ENCODE data around the gene POU2F2.
"Not testable (repeated sequence)": the region's sequence is repeated elsewhere in the genome, so short reads cannot be mapped to it uniquely, and the experiment has no call there.

The POU2F2 gene

GRCh38 chr19:42113641-42114348 is 18.5 kb downstream of the POU2F2 start:
- no peaks in the 10 kb centered on the region for H3K36me3 ChIP-seq (ENCODE audit: insufficient read depth, low read length)
- no peak overlapping the region for H3K4me3 ChIP-seq (ENCODE audit: low read depth, low read length)
- H2AFZ ChIP-seq (ENCODE audit: low read length, unreplicated experiment) = no peak overlapping the region
- H3K79me2 ChIP-seq (ENCODE audit: control insufficient read depth, insufficient read depth, low read length, unreplicated experiment) = no peaks in the 10 kb centered on the region
- no peaks in the 10 kb centered on the region for H3K27me3 ChIP-seq (ENCODE audit: insufficient read depth, low read length)
- peaks cover 37% of the 10 kb centered on the region for H3K4me1 ChIP-seq (ENCODE audit: control insufficient read depth, insufficient read depth, low read length, unreplicated experiment)
- H3K27ac ChIP-seq (ENCODE audit: low read depth, low read length) = peak overlapping the region; percentile 97

DNA sequence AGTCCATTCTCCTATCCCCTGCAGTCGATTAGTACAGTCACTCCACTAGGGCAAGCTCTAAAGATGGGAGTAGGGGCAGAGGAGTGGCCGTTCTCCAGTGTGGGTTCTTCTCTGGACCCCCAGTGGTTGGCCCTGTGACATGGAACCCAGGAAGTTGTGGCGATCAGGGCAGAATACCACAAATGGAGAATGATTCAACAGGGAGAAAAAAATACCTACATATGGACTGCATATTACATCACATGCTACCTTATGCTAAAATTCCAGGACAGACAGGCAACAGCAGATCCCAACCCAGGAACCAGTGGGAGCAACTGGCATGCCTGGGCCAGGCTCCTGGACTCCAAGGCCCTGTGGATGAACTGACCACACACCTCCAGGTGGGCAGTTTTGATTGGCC is 20.4 kb downstream of the POU2F2 start:
- Histone ChIP-seq H3K27me3 (ENCODE audit: insufficient read depth, low read length) (no peaks in the 10 kb centered on the region), H3K79me2 (ENCODE audit: control insufficient read depth, insufficient read depth, low read length, unreplicated experiment) (no peaks in the 10 kb centered on the region), H3K4me3 (ENCODE audit: low read depth, low read length) (no peak overlapping the region), H3K27ac (ENCODE audit: low read depth, low read length) (peak overlapping the region; percentile 97), H3K36me3 (ENCODE audit: insufficient read depth, low read length) (no peaks in the 10 kb centered on the region), H3K4me1 (ENCODE audit: control insufficient read depth, insufficient read depth, low read length, unreplicated experiment) (peaks cover 35% of the 10 kb centered on the region), H2AFZ (ENCODE audit: low read length, unreplicated experiment) (no peak overlapping the region)

DNA sequence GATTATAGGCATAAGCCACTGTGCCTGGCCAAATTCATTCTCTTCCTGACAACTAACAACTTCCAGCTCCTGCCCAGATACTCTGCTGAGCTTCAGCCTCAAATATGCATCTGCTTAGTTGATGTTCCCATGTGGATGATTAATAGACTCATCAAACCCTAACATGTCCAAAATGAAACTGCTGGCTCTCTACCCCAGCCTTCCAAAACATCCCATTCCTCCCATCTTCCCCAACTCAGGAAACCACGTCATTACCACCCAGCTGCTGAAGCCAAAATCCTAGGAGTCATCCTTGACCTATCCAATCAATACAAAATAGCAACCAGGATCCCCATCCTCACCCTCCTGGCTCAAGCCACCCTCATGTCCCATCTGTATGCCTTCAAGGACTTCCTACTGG is 20.9 kb downstream of the POU2F2 start:
- no peaks in the 10 kb centered on the region for H3K36me3 ChIP-seq (ENCODE audit: insufficient read depth, low read length)
- peak overlapping the region; percentile 97 for H3K27ac ChIP-seq (ENCODE audit: low read depth, low read length)
- peaks cover 35% of the 10 kb centered on the region for H3K4me1 ChIP-seq (ENCODE audit: control insufficient read depth, insufficient read depth, low read length, unreplicated experiment)
- no peaks in the 10 kb centered on the region for H3K79me2 ChIP-seq (ENCODE audit: control insufficient read depth, insufficient read depth, low read length, unreplicated experiment)
- H2AFZ ChIP-seq (ENCODE audit: low read length, unreplicated experiment) = no peak overlapping the region
- H3K27me3 ChIP-seq (ENCODE audit: insufficient read depth, low read length) = no peaks in the 10 kb centered on the region
- no peak overlapping the region for H3K4me3 ChIP-seq (ENCODE audit: low read depth, low read length)

GRCh38 chr19:42110658-42111057 is 21.6 kb downstream of the POU2F2 start:
- H3K27me3 ChIP-seq (ENCODE audit: insufficient read depth, low read length) = no peaks in the 10 kb centered on the region
- no peaks in the 10 kb centered on the region for H3K79me2 ChIP-seq (ENCODE audit: control insufficient read depth, insufficient read depth, low read length, unreplicated experiment)
- H3K36me3 ChIP-seq (ENCODE audit: insufficient read depth, low read length) = no peaks in the 10 kb centered on the region
- no peak overlapping the region for H3K4me3 ChIP-seq (ENCODE audit: low read depth, low read length)
- H3K4me1 ChIP-seq (ENCODE audit: control insufficient read depth, insufficient read depth, low read length, unreplicated experiment) = peaks cover 35% of the 10 kb centered on the region
- H2AFZ ChIP-seq (ENCODE audit: low read length, unreplicated experiment) = no peak overlapping the region
- H3K27ac ChIP-seq (ENCODE audit: low read depth, low read length) = peak overlapping the region; percentile 97

GRCh38 chr19:42109896-42110295 is 22.4 kb downstream of the POU2F2 start:
- no peak overlapping the region for H2AFZ ChIP-seq (ENCODE audit: low read length, unreplicated experiment)
- H3K79me2 ChIP-seq (ENCODE audit: control insufficient read depth, insufficient read depth, low read length, unreplicated experiment) = no peaks in the 10 kb centered on the region
- no peak overlapping the region for H3K4me3 ChIP-seq (ENCODE audit: low read depth, low read length)
- H3K4me1 ChIP-seq (ENCODE audit: control insufficient read depth, insufficient read depth, low read length, unreplicated experiment) = peaks cover 35% of the 10 kb centered on the region
- H3K36me3 ChIP-seq (ENCODE audit: insufficient read depth, low read length) = no peaks in the 10 kb centered on the region
- H3K27me3 ChIP-seq (ENCODE audit: insufficient read depth, low read length) = no peaks in the 10 kb centered on the region
- H3K27ac ChIP-seq (ENCODE audit: low read depth, low read length) = no peak overlapping the region

DNA sequence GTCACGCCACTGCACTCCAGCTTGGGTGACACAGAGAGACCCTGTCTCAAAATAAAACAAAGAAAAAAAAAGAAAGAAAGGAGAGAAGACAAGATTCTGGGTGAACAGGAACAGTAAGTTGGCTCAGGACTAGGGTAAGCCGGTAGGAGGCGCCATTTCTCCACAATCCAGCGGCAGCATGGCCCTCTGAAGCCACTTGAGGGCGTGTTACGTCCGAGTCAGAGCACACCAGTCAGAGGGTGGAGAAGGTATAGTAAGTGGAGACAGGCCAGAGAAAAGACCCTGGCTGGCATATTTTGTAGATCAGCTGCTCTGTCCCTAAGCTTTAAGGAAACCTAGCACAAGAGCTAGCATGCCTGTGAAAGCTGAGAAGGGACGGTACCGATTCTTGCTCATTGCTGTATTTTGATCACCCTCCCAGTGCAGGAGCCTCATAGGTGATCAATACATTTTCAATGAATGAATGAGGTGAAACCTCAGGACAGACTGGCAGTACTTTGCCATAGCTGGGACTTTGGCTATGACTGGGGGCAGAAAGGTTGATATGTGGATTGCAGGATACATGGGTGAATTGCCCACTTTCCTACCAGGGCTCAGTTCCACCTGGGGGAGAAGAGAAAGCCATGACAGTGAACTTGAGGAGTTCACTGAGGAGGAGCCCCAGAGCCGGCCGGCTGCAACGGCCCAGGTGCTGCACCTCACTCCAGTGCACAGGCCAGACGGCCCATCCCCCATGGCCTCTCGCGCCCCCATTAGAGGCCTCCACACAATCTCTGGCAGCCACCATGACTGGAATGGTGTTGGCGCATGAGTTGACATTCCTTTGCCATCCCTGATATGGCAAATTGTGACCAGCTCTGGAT is 23.5 kb downstream of the POU2F2 start:
- no peaks in the 10 kb centered on the region for H3K36me3 ChIP-seq (ENCODE audit: insufficient read depth, low read length)
- no peak overlapping the region for H3K27ac ChIP-seq (ENCODE audit: low read depth, low read length)
- H3K4me3 ChIP-seq (ENCODE audit: low read depth, low read length) = no peak overlapping the region
- H2AFZ ChIP-seq (ENCODE audit: low read length, unreplicated experiment) = no peak overlapping the region
- H3K79me2 ChIP-seq (ENCODE audit: control insufficient read depth, insufficient read depth, low read length, unreplicated experiment) = no peaks in the 10 kb centered on the region
- no peaks in the 10 kb centered on the region for H3K27me3 ChIP-seq (ENCODE audit: insufficient read depth, low read length)
- H3K4me1 ChIP-seq (ENCODE audit: control insufficient read depth, insufficient read depth, low read length, unreplicated experiment) = peaks cover 25% of the 10 kb centered on the region

GRCh38 chr19:42105368-42105767 is 26.9 kb downstream of the POU2F2 start:
- H3K27ac ChIP-seq (ENCODE audit: low read depth, low read length) = no peak overlapping the region
- H3K27me3 ChIP-seq (ENCODE audit: insufficient read depth, low read length) = no peaks in the 10 kb centered on the region
- H2AFZ ChIP-seq (ENCODE audit: low read length, unreplicated experiment) = no peak overlapping the region
- H3K4me1 ChIP-seq (ENCODE audit: control insufficient read depth, insufficient read depth, low read length, unreplicated experiment) = no peaks in the 10 kb centered on the region
- H3K4me3 ChIP-seq (ENCODE audit: low read depth, low read length) = no peak overlapping the region
- no peaks in the 10 kb centered on the region for H3K36me3 ChIP-seq (ENCODE audit: insufficient read depth, low read length)
- H3K79me2 ChIP-seq (ENCODE audit: control insufficient read depth, insufficient read depth, low read length, unreplicated experiment) = no peaks in the 10 kb centered on the region

GRCh38 chr19:42102877-42103276 is 29.4 kb downstream of the POU2F2 start:
- Histone ChIP-seq H3K27ac (ENCODE audit: low read depth, low read length) (no peak overlapping the region), H3K36me3 (ENCODE audit: insufficient read depth, low read length) (no peaks in the 10 kb centered on the region), H3K79me2 (ENCODE audit: control insufficient read depth, insufficient read depth, low read length, unreplicated experiment) (no peaks in the 10 kb centered on the region), H3K27me3 (ENCODE audit: insufficient read depth, low read length) (no peaks in the 10 kb centered on the region), H2AFZ (ENCODE audit: low read length, unreplicated experiment) (no peak overlapping the region), H3K4me1 (ENCODE audit: control insufficient read depth, insufficient read depth, low read length, unreplicated experiment) (no peaks in the 10 kb centered on the region), H3K4me3 (ENCODE audit: low read depth, low read length) (no peak overlapping the region)

DNA sequence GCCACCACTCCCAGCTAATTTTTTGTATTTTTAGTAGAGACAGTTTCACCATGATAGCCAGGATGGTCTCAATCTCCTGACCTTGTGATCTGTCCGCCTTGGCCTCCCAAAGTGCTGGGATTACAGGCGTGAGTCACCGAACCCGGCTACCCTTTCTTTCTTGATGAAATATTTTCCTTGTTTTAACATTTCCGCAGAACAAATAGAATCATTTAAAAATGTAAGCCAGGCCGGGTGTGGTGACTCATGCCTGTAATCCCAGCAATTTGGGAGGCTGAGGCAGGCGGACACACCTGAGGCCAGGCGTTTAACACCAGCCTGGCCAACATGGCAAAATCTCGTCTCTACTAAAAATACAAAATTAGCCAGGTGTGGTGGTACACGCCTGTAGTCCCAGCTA is 32.0 kb downstream of the POU2F2 start:
- H3K27me3 ChIP-seq (ENCODE audit: insufficient read depth, low read length); H3K4me1 ChIP-seq (ENCODE audit: control insufficient read depth, insufficient read depth, low read length, unreplicated experiment); H3K36me3 ChIP-seq (ENCODE audit: insufficient read depth, low read length); H3K79me2 ChIP-seq (ENCODE audit: control insufficient read depth, insufficient read depth, low read length, unreplicated experiment); H2AFZ ChIP-seq (ENCODE audit: low read length, unreplicated experiment); H3K27ac ChIP-seq (ENCODE audit: low read depth, low read length); H3K4me3 ChIP-seq (ENCODE audit: low read depth, low read length): not testable (repeated sequence)

- Histone ChIP-seq H3K79me2 (ENCODE audit: control insufficient read depth, insufficient read depth, low read length, unreplicated experiment) (no peaks in the 10 kb centered on the region), H3K27me3 (ENCODE audit: insufficient read depth, low read length) (no peaks in the 10 kb centered on the region), H3K4me1 (ENCODE audit: control insufficient read depth, insufficient read depth, low read length, unreplicated experiment) (no peaks in the 10 kb centered on the region), H2AFZ (ENCODE audit: low read length, unreplicated experiment) (no peak overlapping the region), H3K36me3 (ENCODE audit: insufficient read depth, low read length) (no peaks in the 10 kb centered on the region), H3K27ac (ENCODE audit: low read depth, low read length) (no peak overlapping the region), H3K4me3 (ENCODE audit: low read depth, low read length) (no peak overlapping the region)
Measured at GRCh38 chr19:42099336-42099925, 32.8 kb downstream of the POU2F2 start.

Data from ACC112 (cell line).